Skeletal muscle satellite cell (primary cell): Measurements from ENCODE around the gene PEX14.

Experiments used
- H3K27me3 ChIP-seq: 2 replicates; pipeline ENCODE4 v1.7.0; 2013; ENCODE audit warnings: low read length; ENCODE audit not compliant: control insufficient read depth, insufficient read depth
- H3K36me3 ChIP-seq: 2 replicates; pipeline ENCODE4 v1.7.0; 2013; ENCODE audit warnings: mild to moderate bottlenecking, control low read depth, low read length; ENCODE audit not compliant: insufficient read depth
- H3K4me1 ChIP-seq: 2 replicates; pipeline ENCODE4 v1.7.0; 2013; ENCODE audit warnings: low read length; ENCODE audit not compliant: control insufficient read depth, insufficient read depth
- H3K4me2 ChIP-seq: 2 replicates; pipeline ENCODE4 v1.7.0; 2013; ENCODE audit warnings: mild to moderate bottlenecking, low read length
- H3K4me3 ChIP-seq: 2 replicates; pipeline ENCODE4 v1.7.0; 2013; ENCODE audit warnings: low read length
- H3K9ac ChIP-seq: 2 replicates; pipeline ENCODE4 v1.7.0; 2013; ENCODE audit warnings: mild to moderate bottlenecking, low read depth, low read length, moderate library complexity
- H3K9me3 ChIP-seq: replicated peaks from 2 replicates; pipeline ENCODE4 v1.7.0; 2013; ENCODE audit warnings: mild to moderate bottlenecking, control low read depth, low read length

PEX14 gene

DNA sequence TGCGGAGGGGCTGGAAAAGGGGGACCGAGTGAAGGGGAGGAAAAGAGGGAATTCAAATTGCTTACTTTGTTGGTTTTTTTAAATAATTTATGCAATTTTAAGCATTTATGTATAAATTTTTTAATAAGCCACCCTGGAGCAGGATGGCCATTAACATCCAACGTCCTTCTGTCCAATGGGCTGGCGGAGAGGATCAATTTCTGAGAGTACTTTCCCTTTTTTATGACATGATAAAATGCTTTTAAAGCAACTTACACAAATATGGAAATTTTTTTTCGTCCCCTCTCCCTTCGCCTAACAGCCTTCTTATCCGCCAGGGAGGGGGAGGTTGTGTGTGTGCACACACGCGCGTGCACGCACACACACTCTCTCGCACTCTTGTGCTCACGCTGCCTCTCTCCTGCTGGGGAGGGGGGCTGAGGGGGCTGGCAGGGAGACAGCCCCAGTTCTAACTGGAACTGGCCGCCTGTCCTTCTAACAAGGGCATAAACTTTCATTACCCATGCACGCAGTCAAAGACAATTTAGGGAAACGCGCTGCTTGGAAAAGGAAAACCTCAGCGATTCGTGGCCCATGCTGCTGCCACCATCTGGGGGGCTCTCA, 198.5 kb downstream of the PEX14 start:
- H3K36me3 ChIP-seq = no peaks in the 10 kb centered on the region

DNA sequence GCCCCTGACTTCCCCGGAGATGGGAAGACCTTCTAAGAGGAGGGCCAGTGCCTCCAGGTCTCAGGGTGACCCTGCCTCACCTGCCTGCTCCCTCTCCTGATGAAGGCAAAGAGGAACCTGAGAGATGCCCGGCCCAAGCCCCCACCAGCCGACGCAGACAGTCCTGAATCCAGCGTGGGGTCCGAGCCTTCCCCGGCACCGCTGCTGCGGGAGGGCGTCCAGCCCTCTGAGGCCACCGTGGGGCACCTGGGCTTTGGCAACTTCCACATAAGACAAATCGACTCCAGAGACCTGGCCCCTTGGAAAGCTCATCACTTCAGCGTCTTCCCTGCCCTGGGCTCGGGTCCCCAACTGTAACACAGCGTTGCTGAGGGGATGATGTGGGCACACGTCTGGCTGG, 199.5 kb downstream of the PEX14 start:
- no peaks in the 10 kb centered on the region for H3K4me1 ChIP-seq
- H3K27me3 ChIP-seq = peaks cover 6% of the 10 kb centered on the region
- no peak overlapping the region for H3K9ac ChIP-seq
- H3K4me3 ChIP-seq = no peak overlapping the region
- H3K4me2 ChIP-seq = no peak overlapping the region
- no peaks in the 10 kb centered on the region for H3K36me3 ChIP-seq
- H3K9me3 ChIP-seq = no peaks in the 10 kb centered on the region

More for the DNA sequence above, 198.5 kb downstream of the PEX14 start:
- no peak overlapping the region for H3K4me3 ChIP-seq
- no peaks in the 10 kb centered on the region for H3K9me3 ChIP-seq
- H3K27me3 ChIP-seq = peaks cover 4% of the 10 kb centered on the region
- H3K9ac ChIP-seq = no peak overlapping the region
- H3K4me1 ChIP-seq = no peaks in the 10 kb centered on the region
- H3K4me2 ChIP-seq = no peak overlapping the region

GRCh38 chr1:10674700-10675609, 200.2 kb downstream of the PEX14 start:
- no peak overlapping the region for H3K4me2 ChIP-seq
- no peaks in the 10 kb centered on the region for H3K9me3 ChIP-seq
- H3K9ac ChIP-seq = no peak overlapping the region
- H3K27me3 ChIP-seq = peaks cover 6% of the 10 kb centered on the region
- H3K36me3 ChIP-seq = no peaks in the 10 kb centered on the region
- no peaks in the 10 kb centered on the region for H3K4me1 ChIP-seq
- H3K4me3 ChIP-seq = no peak overlapping the region

DNA sequence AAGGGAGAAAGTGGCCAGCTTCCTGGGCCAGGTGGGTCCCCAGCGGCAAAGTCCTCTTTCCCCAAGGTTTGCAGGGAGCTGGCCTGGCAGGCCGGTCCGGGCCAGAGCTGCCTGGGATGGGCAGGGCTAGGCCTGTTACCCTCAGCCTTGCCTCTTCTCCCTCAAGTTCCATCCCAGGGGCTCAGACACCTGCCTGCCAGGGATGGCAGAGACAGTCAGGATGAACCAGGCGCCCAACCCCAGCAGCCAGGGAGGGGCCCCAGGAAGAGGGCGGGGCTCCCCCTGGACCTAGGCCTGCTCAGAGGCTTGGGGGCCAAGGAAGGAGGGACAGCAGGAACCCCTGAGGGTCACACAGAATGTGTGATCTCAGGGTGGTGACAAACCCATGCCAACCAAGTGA, 201.1 kb downstream of the PEX14 start:
- no peak overlapping the region for H3K9ac ChIP-seq
- no peaks in the 10 kb centered on the region for H3K36me3 ChIP-seq
- H3K4me2 ChIP-seq = no peak overlapping the region
- H3K4me1 ChIP-seq = no peaks in the 10 kb centered on the region
- H3K9me3 ChIP-seq = no peaks in the 10 kb centered on the region
- no peak overlapping the region for H3K4me3 ChIP-seq
- peaks cover 6% of the 10 kb centered on the region for H3K27me3 ChIP-seq

DNA sequence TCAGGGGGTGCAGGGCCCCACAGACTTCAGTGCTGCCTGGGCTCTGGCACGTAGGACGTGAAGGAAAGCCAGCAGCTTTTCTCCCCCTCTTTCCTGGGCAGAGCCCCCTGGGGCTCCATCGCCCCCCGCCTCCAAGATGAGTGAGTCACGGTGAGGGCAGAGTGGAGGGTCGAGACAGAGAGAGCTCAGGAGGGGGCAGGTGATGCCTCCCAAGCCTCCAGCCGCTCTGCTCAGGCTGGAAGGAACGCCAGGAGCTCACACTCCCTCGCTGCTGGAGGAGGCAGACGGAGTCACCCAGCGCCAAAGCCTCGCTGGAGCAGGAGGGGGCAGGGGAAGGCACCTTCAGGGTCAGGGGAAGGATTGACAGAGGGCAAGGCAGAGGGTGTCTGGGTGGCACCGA, 202.2 kb downstream of the PEX14 start:
- no peak overlapping the region for H3K4me2 ChIP-seq
- H3K9me3 ChIP-seq = no peaks in the 10 kb centered on the region
- H3K36me3 ChIP-seq = no peaks in the 10 kb centered on the region
- H3K9ac ChIP-seq = no peak overlapping the region
- H3K4me1 ChIP-seq = no peaks in the 10 kb centered on the region
- H3K4me3 ChIP-seq = no peak overlapping the region
- H3K27me3 ChIP-seq = peaks cover 6% of the 10 kb centered on the region

- Histone ChIP-seq H3K9ac (no peak overlapping the region), H3K4me2 (no peak overlapping the region), H3K4me1 (no peaks in the 10 kb centered on the region), H3K9me3 (no peaks in the 10 kb centered on the region), H3K4me3 (no peak overlapping the region), H3K27me3 (peaks cover 6% of the 10 kb centered on the region), H3K36me3 (no peaks in the 10 kb centered on the region)
Observed at GRCh38 chr1:10677491-10678391, 203.0 kb downstream of the PEX14 start.

DNA sequence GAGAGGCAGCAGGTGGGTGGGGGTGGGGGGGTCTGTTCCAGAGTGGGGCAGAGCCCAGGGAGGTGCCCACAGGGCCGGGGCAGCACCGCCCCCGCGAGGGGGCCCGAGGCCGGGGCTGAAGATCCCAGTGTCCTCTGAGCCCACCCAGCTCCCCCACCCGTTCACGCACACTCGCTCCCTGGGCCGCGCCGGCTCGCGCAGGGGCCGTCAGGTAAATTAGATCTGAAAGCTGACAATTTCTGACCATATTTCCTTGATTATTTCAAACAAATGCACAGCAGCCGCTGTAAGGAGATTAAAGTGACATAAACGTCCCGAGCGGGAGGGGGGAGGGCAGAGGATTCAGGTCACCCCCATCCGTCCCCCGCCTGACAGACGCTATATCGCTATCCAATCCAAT, 203.7 kb downstream of the PEX14 start:
- Histone ChIP-seq H3K36me3 (no peaks in the 10 kb centered on the region), H3K9ac (no peak overlapping the region), H3K4me3 (no peak overlapping the region), H3K9me3 (no peaks in the 10 kb centered on the region), H3K4me1 (no peaks in the 10 kb centered on the region), H3K27me3 (peaks cover 6% of the 10 kb centered on the region), H3K4me2 (no peak overlapping the region)

- Histone ChIP-seq H3K9me3 (no peaks in the 10 kb centered on the region), H3K4me1 (no peaks in the 10 kb centered on the region), H3K36me3 (no peaks in the 10 kb centered on the region), H3K9ac (no peak overlapping the region), H3K27me3 (peaks cover 5% of the 10 kb centered on the region), H3K4me3 (no peak overlapping the region), H3K4me2 (no peak overlapping the region)
Observed at GRCh38 chr1:10678852-10679251, 204.1 kb downstream of the PEX14 start.

DNA sequence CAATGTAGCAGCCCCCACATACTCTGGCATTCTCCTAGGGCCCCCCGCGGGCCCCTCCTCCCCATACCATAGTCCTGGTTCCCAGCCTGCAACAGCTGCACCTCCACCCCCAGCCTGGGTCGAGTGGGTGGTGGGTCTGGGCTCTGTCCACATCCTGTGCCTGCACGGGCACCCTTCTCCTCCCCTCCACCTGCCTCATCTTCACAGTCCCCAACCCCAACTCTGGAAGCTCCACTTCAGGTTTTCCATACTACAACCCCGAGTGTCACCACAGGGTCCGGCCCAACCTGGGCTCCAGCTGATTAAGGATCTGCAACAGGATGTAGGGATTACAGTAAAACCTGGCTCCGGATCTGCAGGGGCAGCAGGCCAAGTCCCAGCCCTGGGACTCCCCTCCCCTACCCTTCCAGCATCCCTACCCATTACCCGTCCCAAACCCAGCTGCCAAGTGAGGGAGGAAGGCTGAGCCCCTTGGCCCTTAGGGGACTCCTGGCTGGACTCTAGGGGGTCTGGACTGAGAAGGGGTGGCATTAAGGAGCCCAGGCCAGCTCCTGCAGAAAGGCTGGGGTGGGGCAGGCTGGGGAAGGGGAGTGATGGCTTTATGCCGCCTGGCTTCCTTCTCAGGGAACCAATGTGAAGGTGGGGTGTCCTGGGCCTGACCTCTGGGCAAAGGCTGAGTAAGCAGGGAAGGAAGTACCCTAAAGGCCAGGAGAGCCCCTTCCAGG, 204.9 kb downstream of the PEX14 start:
- Histone ChIP-seq H3K27me3 (peaks cover 5% of the 10 kb centered on the region), H3K4me1 (no peaks in the 10 kb centered on the region)

More for the DNA sequence above, 204.9 kb downstream of the PEX14 start:
- H3K4me2 ChIP-seq = no peak overlapping the region
- H3K36me3 ChIP-seq = no peaks in the 10 kb centered on the region
- H3K9ac ChIP-seq = no peak overlapping the region
- no peak overlapping the region for H3K4me3 ChIP-seq
- no peaks in the 10 kb centered on the region for H3K9me3 ChIP-seq
